IMR-90 (cell line): Measurements from ENCODE around the gene NPS. TPM values are rescaled to one million over a fixed set of nuclear protein-coding genes. Genes with fewer than 3 reads are reported as not detected.

Experiments
- ATAC-seq: fragments of 200-7000 bp; cut with Tn5 transposase; 2 replicates; pipeline ENCODE4 v1.9.1; 2020; ENCODE audit warnings: low read depth, mild to moderate bottlenecking, moderate library complexity
- BruUV-seq: library from RNA; stranded (reverse); fragments of 400-500 nt; replicated peaks from 2 replicates; lab custom pipeline; 2021; lab: Mats Ljungman, UMichigan
- CTCF ChIA-PET: fragments of 300-600 bp; formaldehyde crosslinking; extraction: SDS; loops from one replicate; lab custom pipeline; 2021; ENCODE audit warnings: antibody characterized with exemption; lab: Yijun Ruan, JAX
- POLR2A ChIA-PET: fragments of 300-600 bp; sonication (Branson Sonifier 250); formaldehyde crosslinking; loops from one replicate; lab custom pipeline; 2022; ENCODE audit warnings: antibody characterized with exemption; ENCODE audit not compliant: unreplicated experiment; lab: Charles Lee
- DNase-seq: peaks from one replicate; pipeline ENCODE4 v3.0.0; 2013
- H2AFZ ChIP-seq: replicated peaks from 2 replicates; pipeline ENCODE3; 2013; ENCODE audit warnings: low read length, mild to moderate bottlenecking; ENCODE audit not compliant: poor library complexity
- H2AK5ac ChIP-seq: 2 replicates; pipeline ENCODE4 v1.6.1; 2013; ENCODE audit warnings: low read depth, low read length, inconsistent platforms
- H2AK9ac ChIP-seq: replicated peaks from 2 replicates; pipeline ENCODE3; 2013; ENCODE audit warnings: mild to moderate bottlenecking, low read depth, low read length, moderate library complexity; ENCODE audit not compliant: poor library complexity
- H2BK120ac ChIP-seq: 2 replicates; pipeline ENCODE4 v1.6.1; 2013; ENCODE audit warnings: low read depth, low read length, inconsistent platforms
- H2BK15ac ChIP-seq: 3 replicates; pipeline ENCODE4 v1.6.1; 2013; ENCODE audit warnings: low read depth, low read length, inconsistent platforms
- H2BK20ac ChIP-seq: 2 replicates; pipeline ENCODE4 v1.6.1; 2013; ENCODE audit warnings: low read depth, mild to moderate bottlenecking, inconsistent platforms, low read length, moderate library complexity
- H2BK5ac ChIP-seq: 2 replicates; pipeline ENCODE4 v1.6.1; 2013; ENCODE audit warnings: mild to moderate bottlenecking, low read depth, low read length, inconsistent platforms; ENCODE audit not compliant: poor library complexity, severe bottlenecking
- H3K14ac ChIP-seq: replicated peaks from 2 replicates; pipeline ENCODE4 v1.6.1; 2013; ENCODE audit warnings: low read depth, low read length, inconsistent platforms
- H3K18ac ChIP-seq: 2 replicates; pipeline ENCODE4 v1.6.1; 2013; ENCODE audit warnings: low read depth, low read length, control low read depth
- H3K23ac ChIP-seq: 2 replicates; pipeline ENCODE4 v1.6.1; 2013; ENCODE audit warnings: low read depth, low read length, inconsistent platforms
- H3K27ac ChIP-seq: 2 replicates; pipeline ENCODE4 v1.5.1; 2013; ENCODE audit warnings: mild to moderate bottlenecking, control low read depth, low read length; ENCODE audit not compliant: insufficient read depth
- H3K27me3 ChIP-seq: 2 replicates; pipeline ENCODE4 v1.6.1; 2013; ENCODE audit warnings: low read length; ENCODE audit not compliant: control insufficient read depth, insufficient read depth
- H3K36me3 ChIP-seq: 2 replicates; pipeline ENCODE4 v1.6.1; 2013; ENCODE audit warnings: low read length, mixed read lengths; ENCODE audit not compliant: control insufficient read depth, insufficient read depth
- H3K4ac ChIP-seq: 2 replicates; pipeline ENCODE4 v1.6.1; 2013; ENCODE audit warnings: low read depth, low read length, inconsistent platforms
- H3K4me1 ChIP-seq: 2 replicates; pipeline ENCODE4 v1.6.1; 2013; ENCODE audit warnings: low read length, mixed read lengths; ENCODE audit not compliant: control insufficient read depth, insufficient read depth
- H3K4me2 ChIP-seq: 2 replicates; pipeline ENCODE4 v1.6.1; 2013; ENCODE audit warnings: low read depth, mild to moderate bottlenecking, control low read depth, low read length, moderate library complexity
- H3K4me3 ChIP-seq: 2 replicates; pipeline ENCODE4 v1.5.1; 2013; ENCODE audit warnings: low read depth, mild to moderate bottlenecking, control low read depth, low read length, moderate library complexity; ENCODE audit not compliant: insufficient read depth
- H3K56ac ChIP-seq: 2 replicates; pipeline ENCODE4 v1.6.1; 2013; ENCODE audit warnings: low read length, inconsistent platforms; ENCODE audit not compliant: insufficient read depth; ENCODE audit errors: extremely low read depth
- H3K79me1 ChIP-seq, 2 experiments: 2 replicates each; pipeline ENCODE4 v1.6.1; 2013; ENCODE audit warnings: low read length in 2 of 2, inconsistent platforms in 1 of 2, low read depth in 1 of 2
- H3K9ac ChIP-seq: 2 replicates; pipeline ENCODE4 v1.6.1; 2013; ENCODE audit warnings: low read depth, low read length, control low read depth
- H3K9me1 ChIP-seq: 2 replicates; pipeline ENCODE4 v1.6.1; 2013; ENCODE audit warnings: low read length, inconsistent platforms; ENCODE audit not compliant: insufficient read depth
- H3K9me3 ChIP-seq: 2 replicates; pipeline ENCODE4 v1.6.1; 2013; ENCODE audit warnings: low read length; ENCODE audit not compliant: control insufficient read depth, insufficient read depth
- H4K20me1 ChIP-seq: 2 replicates; pipeline ENCODE4 v1.6.1; 2013; ENCODE audit warnings: low read length, inconsistent platforms; ENCODE audit not compliant: insufficient read depth
- H4K5ac ChIP-seq: 2 replicates; pipeline ENCODE4 v1.6.1; 2013; ENCODE audit warnings: mild to moderate bottlenecking, low read depth, low read length, control low read depth
- H4K8ac ChIP-seq, 2 experiments: 2 replicates each; pipeline ENCODE4 v1.6.1; 2013; ENCODE audit warnings: low read depth in 2 of 2, low read length in 2 of 2, control low read depth in 1 of 2, inconsistent platforms in 1 of 2
- H4K91ac ChIP-seq: 2 replicates; pipeline ENCODE4 v1.6.1; 2013; ENCODE audit warnings: low read depth, low read length, inconsistent platforms; ENCODE audit not compliant: insufficient read depth
- CEBPB ChIP-seq: IDR thresholded peaks from 2 replicates; pipeline ENCODE4 v1.6.1; 2012; ENCODE audit warnings: low read depth, low read length, improper control_type of control experiment
- CTCF ChIP-seq: conservative IDR thresholded peaks from 2 replicates; pipeline ENCODE4 v1.5.1; 2012; ENCODE audit warnings: mild to moderate bottlenecking, low read depth, low read length, improper control_type of control experiment
- ELK1 ChIP-seq: fragments of 150-350 bp; IDR thresholded peaks from 2 replicates; pipeline ENCODE4 v1.6.1; 2016; ENCODE audit warnings: low read depth, mild to moderate bottlenecking, low read length, moderate library complexity, borderline replicate concordance
- MXI1 ChIP-seq: IDR thresholded peaks from 2 replicates; pipeline ENCODE4 v1.6.1; 2012; ENCODE audit warnings: low read depth, mild to moderate bottlenecking, low read length, moderate library complexity, borderline replicate concordance
- RCOR1 ChIP-seq: IDR thresholded peaks from 2 replicates; pipeline ENCODE4 v1.6.1; 2012; ENCODE audit warnings: mild to moderate bottlenecking, low read length, improper control_type of control experiment; ENCODE audit not compliant: insufficient replicate concordance
- SMC3 ChIP-seq: fragments of 150-350 bp; IDR thresholded peaks from 2 replicates; pipeline ENCODE4 v1.6.1; 2016; ENCODE audit warnings: low read depth, mild to moderate bottlenecking, antibody characterized with exemption, low read length, moderate library complexity
- USF2 ChIP-seq: fragments of 150-350 bp; IDR thresholded peaks from 2 replicates; pipeline ENCODE4 v1.6.1; 2017; ENCODE audit warnings: mild to moderate bottlenecking, antibody characterized with exemption, low read length, low read depth
- WGBS, 2 experiments: methylation state at CpG; one replicate each; pipeline versions ENCODE4 v1.1.5 to v1.1.7; 2013; ENCODE audit warnings: missing lambda C conversion rate in 2 of 2; ENCODE audit not compliant: insufficient read length in 1 of 2; ENCODE audit errors: extremely low coverage in 2 of 2; 5-methylcytosine and 5-hydroxymethylcytosine counted together
- dilution Hi-C: fragments of 300-500 bp; cut with HindIII; formaldehyde crosslinking; loops from one replicate; pipeline ENCODE4 v1.14.3; 2018; ENCODE audit warnings: low sequenced_read_pairs; ENCODE audit not compliant: unreplicated experiment
- in situ Hi-C: fragments of 300-500 bp; cut with MboI; formaldehyde crosslinking; loops from 3 replicates; pipeline ENCODE4 v1.14.3; 2019; ENCODE audit warnings: low sequenced_read_pairs, inconsistent platforms, mixed read lengths
- intact Hi-C: fragments of 100-400 bp; cut with micrococcal nuclease; formaldehyde crosslinking; loops from 2 replicates; pipeline ENCODE4 v1.10.0; 2022
- polyA plus RNA-seq, 3 experiments: library from polyadenylated mRNA; depleted of rRNA; stranded (reverse); fragments of >200 nt; gene quantifications; 2 replicates each; pipeline ENCODE4 v1.2.3, GENCODE V29; 2012; ENCODE audit warnings: low replicate concordance in 1 of 3
- total RNA-seq: library from RNA; depleted of rRNA; stranded (reverse); fragments of >200 nt; gene quantifications from 2 replicates; pipeline ENCODE4 v1.2.3, GENCODE V29; 2012

NPS gene
- total and polyA plus RNA-seq, 2 of the 4 experiments (the other 2 are of a cell fraction), result not detected

- H3K9me3 ChIP-seq, result no peaks in the 10 kb centered on the region
- H2BK120ac ChIP-seq, result no peak overlapping the region
- no peak overlapping the region for H3K23ac ChIP-seq
- no peak overlapping the region for H2BK15ac ChIP-seq
- TF ChIP-seq CTCF, result no peak
- TF ChIP-seq RCOR1, result no peak
- no peak for TF ChIP-seq CEBPB
- no peak for TF ChIP-seq SMC3
- TF ChIP-seq ELK1, result no peak
- no peak for TF ChIP-seq USF2
- TF ChIP-seq MXI1, result no peak
- dilution Hi-C loops (no loop called here), intact Hi-C loops (loop anchor here (10.0 kb wide), 2 partner anchors 457 to 1627 kb away; no protein-coding TSS in a partner anchor), in situ Hi-C loops (no loop called here)
- no peaks in the 10 kb centered on the region for H3K79me1 ChIP-seq
- no peaks in the 10 kb centered on the region for H3K36me3 ChIP-seq
- no peak overlapping the region for H4K8ac ChIP-seq
- BruUV-seq, result no TSS peak
- H3K56ac ChIP-seq, result no peak overlapping the region
- H3K27ac ChIP-seq, result no peak overlapping the region
- POLR2A ChIA-PET, result no interaction called here
- no peak overlapping the region for H3K9ac ChIP-seq
- ATAC-seq (no peak), DNase-seq (no peak)
- no peak overlapping the region for H3K4me3 ChIP-seq
- H3K4ac ChIP-seq, result no peak overlapping the region
- H2BK20ac ChIP-seq, result no peak overlapping the region
- CTCF ChIA-PET, result no interaction called here
- H2AFZ ChIP-seq, result no peak overlapping the region
- no peak overlapping the region for H2AK5ac ChIP-seq
- H3K18ac ChIP-seq, result no peak overlapping the region
- no peak overlapping the region for H2BK5ac ChIP-seq
- H3K9me1 ChIP-seq, result no peaks in the 10 kb centered on the region
- no peaks in the 10 kb centered on the region for H4K20me1 ChIP-seq
- no peak overlapping the region for H4K5ac ChIP-seq
- H3K27me3 ChIP-seq, result no peaks in the 10 kb centered on the region
- H3K14ac ChIP-seq, result no peak overlapping the region
- H4K91ac ChIP-seq, result no peak overlapping the region
- no CpG with 5 or more reads among the region's 1 CpG for WGBS, 2 experiments
- no peaks in the 10 kb centered on the region for H3K4me1 ChIP-seq
- no peak overlapping the region for H2AK9ac ChIP-seq
- no peak overlapping the region for H3K4me2 ChIP-seq
Observed at GRCh38 chr10:127571386-127571785, 22.3 kb downstream of the NPS start.
